Muscle of arm (tissue), 12 donors: ENCODE data around the gene NPR1. TPM values are rescaled to one million over a fixed set of nuclear protein-coding genes. Genes with fewer than 3 reads are reported as not detected.
A peak's percentile ranks its signal among the peaks of the same experiment; 100 is the strongest.
"Not testable (repeated sequence)": the region's sequence is repeated elsewhere in the genome, so short reads cannot be mapped to it uniquely, and the experiment has no call there.

Source experiments
- DNase-seq: peaks from one replicate; pipeline ENCODE4 v3.0.0-alpha.2; 2013
- polyA plus RNA-seq, 12 donors: library from polyadenylated mRNA; unstranded; fragments of 120-200 nt; gene quantifications; one replicate each; pipeline ENCODE4 v1.2.1, GENCODE V29; 2013; ENCODE audit not compliant: insufficient read length in 12 of 12

Gene NPR1
- polyA plus RNA-seq, 12 donors, result 12.0 to 16.5 (median 13.0) TPM; not detected in 1

- DNase-seq, result no peak
These were observed 30.4 kb upstream of the NPR1 start for GRCh38 chr1:153648000-153648643.

GRCh38 chr1:153649137-153649862 is 29.2 kb upstream of the NPR1 start:
- DNase-seq, result no peak

- DNase-seq, result peak; percentile 55
These were observed 28.6 kb upstream of the NPR1 start for GRCh38 chr1:153649863-153650235.

GRCh38 chr1:153651771-153652170 is 26.7 kb upstream of the NPR1 start:
- no peak for DNase-seq

GRCh38 chr1:153652805-153653500 is 25.5 kb upstream of the NPR1 start:
- no peak for DNase-seq

- DNase-seq, result no peak
These were observed 23.2 kb upstream of the NPR1 start for GRCh38 chr1:153655333-153655732.

- peak; percentile 94 for DNase-seq
These were observed 19.9 kb upstream of the NPR1 start, which contains the start of gene SNAPIN for GRCh38 chr1:153658400-153659174. Gene SNAPIN (plus strand): TSS chr1:153658703. CDS start chr1:153658744, 41 bp downstream.

- no peak for DNase-seq
These were observed 19.3 kb upstream of the NPR1 start for GRCh38 chr1:153659175-153659534.

GRCh38 chr1:153659656-153660055 is 18.8 kb upstream of the NPR1 start:
- DNase-seq, result no peak

GRCh38 chr1:153661111-153661708 is 17.3 kb upstream of the NPR1 start:
- no peak for DNase-seq

- DNase-seq, result no peak
These were observed 16.2 kb upstream of the NPR1 start for GRCh38 chr1:153662269-153662668.

GRCh38 chr1:153663211-153663610 is 15.3 kb upstream of the NPR1 start:
- no peak for DNase-seq

GRCh38 chr1:153667439-153667838 is 11.0 kb upstream of the NPR1 start:
- DNase-seq, result no peak

- not testable (repeated sequence) for DNase-seq
These were observed 9.8 kb upstream of the NPR1 start for GRCh38 chr1:153668672-153669071.

- DNase-seq, result no peak
These were observed 8.9 kb upstream of the NPR1 start for GRCh38 chr1:153669606-153670005.

- no peak for DNase-seq
These were observed 8.1 kb upstream of the NPR1 start for GRCh38 chr1:153670257-153670858.

- peak; percentile 99 for DNase-seq
These were observed 7.4 kb upstream of the NPR1 start, which contains the start of gene ILF2 for GRCh38 chr1:153670859-153671627. Gene ILF2 (minus strand): TSS chr1:153670993. CDS start chr1:153670922, 71 bp downstream.

- not testable (repeated sequence) for DNase-seq
These were observed 6.7 kb upstream of the NPR1 start for GRCh38 chr1:153671628-153672353.

- DNase-seq, result no peak
These were observed 5.0 kb upstream of the NPR1 start for GRCh38 chr1:153673511-153673910.
